Activated CD8-positive, alpha-beta memory T cell treated with anti-CD3 and anti-CD28 coated beads, Interleukin-2, amount 10 ng/mL, durations not matched to agents 7 days and 5 days (primary cell): ENCODE measurements around the gene SREK1IP1. TPM values are rescaled to one million over a fixed set of nuclear protein-coding genes. Genes with fewer than 3 reads are reported as not detected.
A peak's percentile ranks its signal among the peaks of the same experiment; 100 is the strongest.

Experiments
- ATAC-seq: fragments of 150-1000 bp; cut with Tn5 transposase; one replicate; pipeline ENCODE4 v1.10.0; 2021; ENCODE audit warnings: moderate library complexity
- CTCF ChIA-PET: fragments of 350-600 bp; sonication (Branson Sonifier 250); formaldehyde crosslinking; loops from one replicate; lab custom pipeline; 2021; ENCODE audit warnings: antibody characterized with exemption; lab: Charles Lee
- DNase-seq: peaks from one replicate; pipeline ENCODE4 v3.0.0-alpha.2; 2020
- H3K27ac Mint-ChIP-seq: one replicate; pipeline ENCODE4 v1.8.0; 2021; ENCODE audit warnings: mild to moderate bottlenecking, mixed read lengths
- H3K27me3 Mint-ChIP-seq: one replicate; pipeline ENCODE4 v1.8.0; 2021; ENCODE audit warnings: mixed read lengths
- H3K36me3 Mint-ChIP-seq: one replicate; pipeline ENCODE4 v1.8.0; 2021; ENCODE audit warnings: mild to moderate bottlenecking, mixed read lengths
- H3K4me1 Mint-ChIP-seq: one replicate; pipeline ENCODE4 v1.8.0; 2021; ENCODE audit warnings: mixed read lengths
- H3K4me3 Mint-ChIP-seq: one replicate; pipeline ENCODE4 v1.8.0; 2021; ENCODE audit warnings: mild to moderate bottlenecking, moderate library complexity, mixed read lengths
- H3K9me3 Mint-ChIP-seq: one replicate; pipeline ENCODE4 v1.8.0; 2022; ENCODE audit warnings: low read depth, mixed read lengths
- total RNA-seq, 2 experiments: library from RNA; stranded (reverse); gene quantifications; one replicate each; pipeline ENCODE4 v1.2.3, GENCODE V29; 2021

SREK1IP1 gene
- total RNA-seq, result 10 to 100 TPM; 25.2 to 28.8 TPM

- H3K27me3 Mint-ChIP-seq, result no peaks in the 10 kb centered on the region
- CTCF ChIA-PET, result interaction anchor here (1.2 to 2.8 kb wide), 5 partner anchors 10 to 715 kb away, joined by 3 to 21 read pairs (median 3); no protein-coding TSS in a partner anchor
- H3K27ac Mint-ChIP-seq, result peak within 1 kb of the TSS; percentile 95
- H3K36me3 Mint-ChIP-seq, result peaks cover 8% of the 10 kb centered on the region
- H3K9me3 Mint-ChIP-seq, result no peaks in the 10 kb centered on the region
- H3K4me3 Mint-ChIP-seq, result peak within 1 kb of the TSS; percentile 96
- ATAC-seq (peak; percentile 96), DNase-seq (peak; percentile 91)
- H3K4me1 Mint-ChIP-seq, result peaks cover 41% of the 10 kb centered on the region
Observed at GRCh38 chr5:64768358-64769312, at the start of gene SREK1IP1, which contains the start of gene CWC27. SREK1IP1 (minus strand) TSS chr5:64768691; CDS start chr5:64768517, 174 bp downstream. CWC27 (plus strand) TSS chr5:64768930; CDS start chr5:64769147, 217 bp downstream.

- Mint-ChIP-seq H3K4me3 (no peak overlapping the region), H3K27me3 (no peaks in the 10 kb centered on the region), H3K9me3 (peaks cover 2% of the 10 kb centered on the region), H3K4me1 (peaks cover 41% of the 10 kb centered on the region), H3K36me3 (peaks cover 37% of the 10 kb centered on the region), H3K27ac (no peak overlapping the region)
- ATAC-seq (no peak), DNase-seq (no peak)
- CTCF ChIA-PET, result no interaction called here
Observed at GRCh38 chr5:64818245-64818644, 49.8 kb upstream of the SREK1IP1 start.

GRCh38 chr5:64814073-64814472 lies 45.6 kb upstream of the SREK1IP1 start:
- no peak for DNase-seq
- peaks cover 28% of the 10 kb centered on the region for H3K36me3 Mint-ChIP-seq
- H3K27ac Mint-ChIP-seq, result no peak overlapping the region
- ATAC-seq, result peak; percentile 89
- H3K9me3 Mint-ChIP-seq, result peaks cover 2% of the 10 kb centered on the region
- no peaks in the 10 kb centered on the region for H3K27me3 Mint-ChIP-seq
- CTCF ChIA-PET, result no interaction called here
- H3K4me1 Mint-ChIP-seq, result peaks cover 29% of the 10 kb centered on the region
- no peak overlapping the region for H3K4me3 Mint-ChIP-seq

- no peaks in the 10 kb centered on the region for H3K9me3 Mint-ChIP-seq
- no peak for ATAC-seq
- H3K4me1 Mint-ChIP-seq, result peaks cover 23% of the 10 kb centered on the region
- no peaks in the 10 kb centered on the region for H3K27me3 Mint-ChIP-seq
- CTCF ChIA-PET, result interaction anchor here (0.7 to 4.4 kb wide), 9 partner anchors 14 to 743 kb away, joined by 3 to 37 read pairs (median 3); partner anchors contain the start of genes ADAMTS6 and SREK1IP1
- no peak overlapping the region for H3K27ac Mint-ChIP-seq
- H3K36me3 Mint-ChIP-seq, result peaks cover 24% of the 10 kb centered on the region
- no peak for DNase-seq
- no peak overlapping the region for H3K4me3 Mint-ChIP-seq
Observed at GRCh38 chr5:64811050-64811640, 42.7 kb upstream of the SREK1IP1 start.

- ATAC-seq (no peak), DNase-seq (no peak)
- Mint-ChIP-seq H3K36me3 (peaks cover 9% of the 10 kb centered on the region), H3K27ac (no peak overlapping the region), H3K4me3 (no peak overlapping the region), H3K9me3 (no peaks in the 10 kb centered on the region), H3K4me1 (no peaks in the 10 kb centered on the region), H3K27me3 (no peaks in the 10 kb centered on the region)
- CTCF ChIA-PET, result interaction anchor here (1.2 kb wide), 1 partner anchor 676 kb away, joined by 4 read pairs; no protein-coding TSS in a partner anchor
Observed at GRCh38 chr5:64807520-64807919, 39.0 kb upstream of the SREK1IP1 start.

- CTCF ChIA-PET, result no interaction called here
- Mint-ChIP-seq H3K36me3 (peaks cover 9% of the 10 kb centered on the region), H3K27ac (no peak overlapping the region), H3K4me3 (no peak overlapping the region), H3K4me1 (no peaks in the 10 kb centered on the region), H3K9me3 (no peaks in the 10 kb centered on the region), H3K27me3 (no peaks in the 10 kb centered on the region)
- DNase-seq (no peak), ATAC-seq (no peak)
Observed at GRCh38 chr5:64806537-64806936, 38.0 kb upstream of the SREK1IP1 start.

- Mint-ChIP-seq H3K36me3 (peaks cover 7% of the 10 kb centered on the region), H3K4me1 (no peaks in the 10 kb centered on the region), H3K9me3 (no peaks in the 10 kb centered on the region), H3K27ac (no peak overlapping the region), H3K4me3 (no peak overlapping the region), H3K27me3 (no peaks in the 10 kb centered on the region)
- CTCF ChIA-PET, result no interaction called here
- ATAC-seq (no peak), DNase-seq (no peak)
Observed at GRCh38 chr5:64800926-64801325, 32.4 kb upstream of the SREK1IP1 start.

GRCh38 chr5:64796301-64796700 lies 27.8 kb upstream of the SREK1IP1 start:
- no peak for ATAC-seq
- H3K36me3 Mint-ChIP-seq, result peaks cover 16% of the 10 kb centered on the region
- no peaks in the 10 kb centered on the region for H3K4me1 Mint-ChIP-seq
- H3K27ac Mint-ChIP-seq, result no peak overlapping the region
- CTCF ChIA-PET, result no interaction called here
- no peaks in the 10 kb centered on the region for H3K9me3 Mint-ChIP-seq
- no peaks in the 10 kb centered on the region for H3K27me3 Mint-ChIP-seq
- no peak for DNase-seq
- no peak overlapping the region for H3K4me3 Mint-ChIP-seq

GRCh38 chr5:64794053-64794770 lies 25.7 kb upstream of the SREK1IP1 start:
- no peak overlapping the region for H3K27ac Mint-ChIP-seq
- H3K36me3 Mint-ChIP-seq, result peaks cover 19% of the 10 kb centered on the region
- peaks cover 13% of the 10 kb centered on the region for H3K4me1 Mint-ChIP-seq
- CTCF ChIA-PET, result interaction anchor here (1.0 to 1.2 kb wide), 2 partner anchors 10 to 158 kb away, joined by 3 to 4 read pairs; no protein-coding TSS in a partner anchor
- DNase-seq (no peak), ATAC-seq (no peak)
- H3K27me3 Mint-ChIP-seq, result no peaks in the 10 kb centered on the region
- no peaks in the 10 kb centered on the region for H3K9me3 Mint-ChIP-seq
- no peak overlapping the region for H3K4me3 Mint-ChIP-seq

- H3K4me3 Mint-ChIP-seq, result no peak overlapping the region
- H3K36me3 Mint-ChIP-seq, result peaks cover 18% of the 10 kb centered on the region
Observed at GRCh38 chr5:64792469-64792868, 24.0 kb upstream of the SREK1IP1 start.

GRCh38 chr5:64790210-64790609 lies 21.7 kb upstream of the SREK1IP1 start:
- H3K4me1 Mint-ChIP-seq, result peaks cover 20% of the 10 kb centered on the region
- CTCF ChIA-PET, result no interaction called here
- DNase-seq (no peak), ATAC-seq (peak; percentile 33)
- no peak overlapping the region for H3K27ac Mint-ChIP-seq
- H3K9me3 Mint-ChIP-seq, result no peaks in the 10 kb centered on the region
- H3K4me3 Mint-ChIP-seq, result no peak overlapping the region
- no peaks in the 10 kb centered on the region for H3K27me3 Mint-ChIP-seq
- H3K36me3 Mint-ChIP-seq, result peaks cover 19% of the 10 kb centered on the region

More at GRCh38 chr5:64792469-64792868, 24.0 kb upstream of the SREK1IP1 start:
- DNase-seq, result no peak
- no peaks in the 10 kb centered on the region for H3K27me3 Mint-ChIP-seq
- no peaks in the 10 kb centered on the region for H3K9me3 Mint-ChIP-seq
- no peak overlapping the region for H3K27ac Mint-ChIP-seq
- no peak for ATAC-seq
- CTCF ChIA-PET, result interaction anchor here (0.9 kb wide), 1 partner anchor 691 kb away, joined by 3 read pairs; no protein-coding TSS in a partner anchor
- H3K4me1 Mint-ChIP-seq, result peaks cover 20% of the 10 kb centered on the region

GRCh38 chr5:64789457-64789856 lies 21.0 kb upstream of the SREK1IP1 start:
- no peak for DNase-seq

GRCh38 chr5:64788156-64788555 lies 19.7 kb upstream of the SREK1IP1 start:
- no peak for DNase-seq
- no peak for ATAC-seq
- H3K9me3 Mint-ChIP-seq, result no peaks in the 10 kb centered on the region
- no peak overlapping the region for H3K4me3 Mint-ChIP-seq
- H3K36me3 Mint-ChIP-seq, result peaks cover 21% of the 10 kb centered on the region
- no peaks in the 10 kb centered on the region for H3K27me3 Mint-ChIP-seq
- no peak overlapping the region for H3K27ac Mint-ChIP-seq
- H3K4me1 Mint-ChIP-seq, result peaks cover 20% of the 10 kb centered on the region
- CTCF ChIA-PET, result interaction anchor here (1.1 kb wide), 1 partner anchor 153 kb away, joined by 6 read pairs; no protein-coding TSS in a partner anchor

More at GRCh38 chr5:64789457-64789856, 21.0 kb upstream of the SREK1IP1 start:
- Mint-ChIP-seq H3K27me3 (no peaks in the 10 kb centered on the region), H3K4me3 (no peak overlapping the region), H3K27ac (no peak overlapping the region), H3K4me1 (peaks cover 20% of the 10 kb centered on the region), H3K36me3 (peaks cover 21% of the 10 kb centered on the region), H3K9me3 (no peaks in the 10 kb centered on the region)
- ATAC-seq, result no peak
- CTCF ChIA-PET, result no interaction called here
